ENCODE results near the gene RILPL2.

- no peak for TF ChIP-seq POLR2A (IDR thresholded peaks at IDR 0.05; ENCODE audit: extremely low read depth, insufficient read length)
- TF ChIP-seq CTCF (IDR thresholded peaks at IDR 0.05; ENCODE audit: low read depth, low read length): no peak
- TF ChIP-seq MYC (IDR thresholded peaks at IDR 0.05; ENCODE audit: low read depth, low read length): no peak
- TF ChIP-seq MAX (IDR thresholded peaks at IDR 0.05; ENCODE audit: low read depth, low read length): no peak
Measured at GRCh38 chr12:123450636-123451035, 14.2 kb upstream of the RILPL2 start.

Data from NB4 (cell line).